Measurements from ENCODE around the gene ANKRD62. TPM values are rescaled to one million over a fixed set of nuclear protein-coding genes. Genes with fewer than 3 reads are reported as not detected.

ANKRD62 gene
- total RNA-seq, 1 donor from 2014 or later = not detected

DNA sequence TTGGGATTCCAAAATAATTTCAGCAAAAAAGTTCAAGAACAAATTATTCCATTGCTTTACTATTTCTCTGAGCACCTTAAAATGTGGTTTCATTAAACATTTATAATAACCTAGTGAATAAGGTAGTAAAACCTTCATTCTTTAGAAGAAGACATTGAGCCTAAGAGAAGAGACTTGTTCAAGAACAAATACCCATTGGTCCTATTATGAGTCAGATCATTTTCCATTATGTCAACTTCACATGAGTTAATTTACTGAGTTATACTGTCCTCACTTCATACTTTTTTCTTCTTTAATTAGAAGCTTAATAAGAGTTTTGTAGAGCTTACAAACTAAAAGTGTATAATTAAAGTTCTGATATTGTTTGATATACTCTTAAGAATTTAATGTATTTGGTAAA is 5.5 kb downstream of the ANKRD62 start:
- no peaks in the 10 kb centered on the region for H3K9me3 Mint-ChIP-seq (ENCODE audit: unreplicated experiment)
- TF ChIP-seq, protein P1, sequence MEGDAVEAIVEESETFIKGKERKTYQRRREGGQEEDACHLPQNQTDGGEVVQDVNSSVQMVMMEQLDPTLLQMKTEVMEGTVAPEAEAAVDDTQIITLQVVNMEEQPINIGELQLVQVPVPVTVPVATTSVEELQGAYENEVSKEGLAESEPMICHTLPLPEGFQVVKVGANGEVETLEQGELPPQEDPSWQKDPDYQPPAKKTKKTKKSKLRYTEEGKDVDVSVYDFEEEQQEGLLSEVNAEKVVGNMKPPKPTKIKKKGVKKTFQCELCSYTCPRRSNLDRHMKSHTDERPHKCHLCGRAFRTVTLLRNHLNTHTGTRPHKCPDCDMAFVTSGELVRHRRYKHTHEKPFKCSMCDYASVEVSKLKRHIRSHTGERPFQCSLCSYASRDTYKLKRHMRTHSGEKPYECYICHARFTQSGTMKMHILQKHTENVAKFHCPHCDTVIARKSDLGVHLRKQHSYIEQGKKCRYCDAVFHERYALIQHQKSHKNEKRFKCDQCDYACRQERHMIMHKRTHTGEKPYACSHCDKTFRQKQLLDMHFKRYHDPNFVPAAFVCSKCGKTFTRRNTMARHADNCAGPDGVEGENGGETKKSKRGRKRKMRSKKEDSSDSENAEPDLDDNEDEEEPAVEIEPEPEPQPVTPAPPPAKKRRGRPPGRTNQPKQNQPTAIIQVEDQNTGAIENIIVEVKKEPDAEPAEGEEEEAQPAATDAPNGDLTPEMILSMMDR (IDR thresholded peaks at IDR 0.05) = no peak
- DNase-seq (ENCODE audit: extremely low spot score, unreplicated experiment) = no peak
- no peaks in the 10 kb centered on the region for H3K36me3 Mint-ChIP-seq (ENCODE audit: unreplicated experiment)
- H3K27ac Mint-ChIP-seq (ENCODE audit: unreplicated experiment) = no peak overlapping the region
- H3K4me1 Mint-ChIP-seq (ENCODE audit: unreplicated experiment) = no peaks in the 10 kb centered on the region
- no peak overlapping the region for H3K4me3 Mint-ChIP-seq (ENCODE audit: unreplicated experiment)
- H3K27me3 Mint-ChIP-seq (ENCODE audit: unreplicated experiment) = peaks cover 71% of the 10 kb centered on the region

DNA sequence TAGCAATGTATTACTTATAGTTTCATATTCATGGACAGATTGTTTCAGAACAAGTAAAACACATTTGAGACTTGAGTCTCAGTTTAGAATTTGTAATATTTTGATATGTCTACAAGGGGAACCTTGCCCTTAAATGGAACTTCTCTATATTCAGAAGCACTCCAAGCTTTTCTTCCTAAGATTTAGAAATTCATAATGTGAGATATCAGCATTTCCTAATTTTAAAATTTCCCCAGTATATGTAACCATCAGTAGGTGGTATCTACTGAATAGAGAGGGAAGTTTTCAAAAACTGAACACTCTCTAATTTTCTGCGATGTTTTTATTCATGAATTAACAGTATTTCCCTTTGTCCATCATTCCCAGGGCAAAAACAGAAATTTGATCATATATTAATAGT is 7.6 kb downstream of the ANKRD62 start:
- Mint-ChIP-seq H3K4me1 (ENCODE audit: unreplicated experiment) (no peaks in the 10 kb centered on the region), H3K27ac (ENCODE audit: unreplicated experiment) (no peak overlapping the region), H3K4me3 (ENCODE audit: unreplicated experiment) (no peak overlapping the region), H3K36me3 (ENCODE audit: unreplicated experiment) (no peaks in the 10 kb centered on the region), H3K27me3 (ENCODE audit: unreplicated experiment) (peaks cover 81% of the 10 kb centered on the region), H3K9me3 (ENCODE audit: unreplicated experiment) (no peaks in the 10 kb centered on the region)
- TF ChIP-seq, protein P1 (IDR thresholded peaks at IDR 0.05) = no peak
- DNase-seq (ENCODE audit: extremely low spot score, unreplicated experiment) = no peak

DNA sequence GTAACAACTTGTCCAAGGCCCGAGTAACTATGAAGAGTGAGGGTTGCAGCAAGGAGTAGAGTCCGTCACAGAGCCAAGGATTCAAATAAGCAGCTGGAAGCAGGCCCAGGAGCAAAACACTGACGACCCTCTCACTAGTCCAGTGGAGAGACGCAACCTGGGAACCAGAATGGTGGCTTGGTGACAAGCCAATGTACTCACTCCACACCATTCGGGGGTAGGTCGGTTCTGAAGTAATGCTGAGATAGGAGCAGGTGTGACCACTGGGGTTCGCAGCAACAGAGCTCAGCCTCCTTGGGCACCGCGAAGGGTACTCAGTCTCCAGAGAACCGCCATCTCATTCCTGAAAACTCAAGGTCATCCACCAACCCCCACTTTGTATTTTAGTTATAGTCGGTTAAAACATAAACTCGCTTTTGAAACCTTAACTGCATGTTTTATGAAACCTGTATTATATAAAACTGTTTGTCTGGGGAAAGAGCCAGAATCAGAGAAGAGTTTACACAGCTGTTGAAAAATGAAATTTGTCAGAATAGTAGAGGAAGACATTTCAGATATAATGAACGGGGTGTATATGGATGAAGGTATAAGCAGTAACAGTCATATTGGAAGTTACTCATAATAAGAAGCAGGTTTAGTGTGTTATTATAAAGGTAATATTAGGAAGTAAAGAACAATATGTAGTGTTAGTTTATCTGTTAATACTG is 8.6 kb downstream of the ANKRD62 start:
- TF ChIP-seq, protein P1 (IDR thresholded peaks at IDR 0.05) = no peak
- no peak overlapping the region for H3K27ac Mint-ChIP-seq (ENCODE audit: unreplicated experiment)
- DNase-seq (ENCODE audit: extremely low spot score, unreplicated experiment) = no peak
- no peaks in the 10 kb centered on the region for H3K4me1 Mint-ChIP-seq (ENCODE audit: unreplicated experiment)
- H3K36me3 Mint-ChIP-seq (ENCODE audit: unreplicated experiment) = no peaks in the 10 kb centered on the region
- H3K9me3 Mint-ChIP-seq (ENCODE audit: unreplicated experiment) = no peaks in the 10 kb centered on the region
- H3K4me3 Mint-ChIP-seq (ENCODE audit: unreplicated experiment) = no peak overlapping the region
- H3K27me3 Mint-ChIP-seq (ENCODE audit: unreplicated experiment) = peaks cover 78% of the 10 kb centered on the region

DNA sequence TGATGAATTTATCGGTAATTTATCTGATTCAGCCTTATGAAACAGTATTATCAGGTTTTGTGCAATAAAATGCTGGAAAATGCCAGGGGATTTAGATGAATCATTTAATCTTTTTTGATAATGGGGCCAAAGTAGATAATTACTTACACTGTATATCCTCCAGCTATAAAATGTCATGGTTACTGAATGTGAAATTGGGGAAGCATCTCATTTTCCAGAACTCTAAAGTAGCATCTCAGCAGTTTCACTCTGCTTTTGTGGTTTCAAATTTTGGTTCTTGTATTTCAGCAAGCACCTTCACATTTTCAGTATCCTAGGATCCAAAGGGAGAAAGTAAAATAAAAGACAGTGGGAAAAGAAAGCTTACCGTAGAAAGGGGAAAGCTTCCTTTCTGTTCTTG is 12.8 kb downstream of the ANKRD62 start:
- Mint-ChIP-seq H3K9me3 (ENCODE audit: unreplicated experiment) (peaks cover 1% of the 10 kb centered on the region), H3K4me3 (ENCODE audit: unreplicated experiment) (no peak overlapping the region), H3K27me3 (ENCODE audit: unreplicated experiment) (peaks cover 71% of the 10 kb centered on the region), H3K4me1 (ENCODE audit: unreplicated experiment) (no peaks in the 10 kb centered on the region), H3K36me3 (ENCODE audit: unreplicated experiment) (no peaks in the 10 kb centered on the region), H3K27ac (ENCODE audit: unreplicated experiment) (no peak overlapping the region)
- TF ChIP-seq, protein P1 (IDR thresholded peaks at IDR 0.05) = no peak
- DNase-seq (ENCODE audit: extremely low spot score, unreplicated experiment) = no peak

DNA sequence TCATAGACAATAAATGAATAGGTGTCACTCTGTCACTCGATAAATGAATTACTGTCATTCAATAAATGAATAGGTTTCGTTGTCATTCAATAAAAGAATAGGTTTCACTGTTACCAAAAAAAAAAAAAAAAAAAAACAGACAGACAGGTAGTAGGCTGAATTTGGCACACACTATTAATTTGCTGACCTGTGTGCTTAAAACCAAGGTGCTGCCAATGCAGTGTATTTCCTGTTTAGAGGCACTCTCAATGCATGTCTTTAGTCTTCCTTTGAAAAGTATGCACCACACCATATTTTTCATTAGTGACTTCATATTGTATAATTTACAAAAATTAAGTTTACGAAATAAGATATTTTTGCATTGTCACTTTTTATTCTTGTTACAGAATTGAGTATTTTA is 16.2 kb downstream of the ANKRD62 start:
- H3K4me3 Mint-ChIP-seq (ENCODE audit: unreplicated experiment) = no peak overlapping the region

More for the DNA sequence above, 16.2 kb downstream of the ANKRD62 start:
- TF ChIP-seq, protein P1 (IDR thresholded peaks at IDR 0.05) = no peak
- Mint-ChIP-seq H3K4me1 (ENCODE audit: unreplicated experiment) (no peaks in the 10 kb centered on the region), H3K9me3 (ENCODE audit: unreplicated experiment) (peaks cover 8% of the 10 kb centered on the region), H3K36me3 (ENCODE audit: unreplicated experiment) (peaks cover 5% of the 10 kb centered on the region), H3K27me3 (ENCODE audit: unreplicated experiment) (peaks cover 72% of the 10 kb centered on the region), H3K27ac (ENCODE audit: unreplicated experiment) (no peak overlapping the region)
- no peak for DNase-seq (ENCODE audit: extremely low spot score, unreplicated experiment)

All from osteocyte (in vitro differentiated cells).